ENCODE data around the gene PLXNA4.

GRCh38 chr7:132220060-132220459 is 356.2 kb downstream of the PLXNA4 start:
- TF ChIP-seq EZH2 (IDR thresholded peaks at IDR 0.05; ENCODE audit: low read depth, unreplicated experiment) (no peak), CTCF (conservative IDR thresholded peaks at IDR 0.05; ENCODE audit: low read depth in 2 of 2) (no peak), EZH2phosphoT487 (IDR thresholded peaks at IDR 0.05; ENCODE audit: unreplicated experiment) (no peak), CREB1 (CRISPR knock-in tag; IDR thresholded peaks at IDR 0.05; ENCODE audit: low read depth) (no peak), POLR2AphosphoS5 (IDR thresholded peaks at IDR 0.05; ENCODE audit: low read depth) (no peak), JUNB (IDR thresholded peaks at IDR 0.05; ENCODE audit: unreplicated experiment) (no peak), REST (IDR thresholded peaks at IDR 0.05; ENCODE audit: unreplicated experiment) (no peak), ZNF114 (CRISPR knock-in tag; IDR thresholded peaks at IDR 0.05) (no peak), ETS1 (IDR thresholded peaks at IDR 0.05) (no peak), ZNF331 (CRISPR knock-in tag; IDR thresholded peaks at IDR 0.05; ENCODE audit: low read depth) (no peak)

All from GM23338 (cell line).